HG03439 (cell line): ENCODE data around the gene NOMO2.
"Not testable (repeated sequence)": the region's sequence is repeated elsewhere in the genome, so short reads cannot be mapped to it uniquely, and the experiment has no call there.

Experiments used
- ATAC-seq: cut with Tn5 transposase; IDR thresholded peaks from one replicate; pipeline ENCODE4 v1.9.1; 2021; ENCODE audit warnings: mild to moderate bottlenecking, moderate library complexity; ENCODE audit not compliant: unreplicated experiment

NOMO2 gene

GRCh38 chr16:18521445-18522181 is 40.3 kb downstream of the NOMO2 start:
- not testable (repeated sequence) for ATAC-seq

- not testable (repeated sequence) for ATAC-seq
Observed at GRCh38 chr16:18518536-18519283, 43.2 kb downstream of the NOMO2 start.

- ATAC-seq, result not testable (repeated sequence)
Observed at GRCh38 chr16:18498430-18498829, 63.5 kb downstream of the NOMO2 start.

- ATAC-seq, result not testable (repeated sequence)
Observed at GRCh38 chr16:18497032-18497431, 64.9 kb downstream of the NOMO2 start.

GRCh38 chr16:18492118-18492897 is 69.6 kb downstream of the NOMO2 start:
- ATAC-seq, result not testable (repeated sequence)

GRCh38 chr16:18436025-18436424 is 125.9 kb downstream of the NOMO2 start:
- not testable (repeated sequence) for ATAC-seq

- ATAC-seq, result not testable (repeated sequence)
Observed at GRCh38 chr16:18415827-18416226, 146.1 kb downstream of the NOMO2 start.

GRCh38 chr16:18409532-18410293 is 152.2 kb downstream of the NOMO2 start:
- not testable (repeated sequence) for ATAC-seq

- peak; percentile 78 for ATAC-seq
Observed at GRCh38 chr16:18401851-18402657, 159.8 kb downstream of the NOMO2 start.

GRCh38 chr16:18401159-18401558 is 160.7 kb downstream of the NOMO2 start:
- not testable (repeated sequence) for ATAC-seq

- ATAC-seq, result not testable (repeated sequence)
Observed at GRCh38 chr16:18394363-18394762, 167.5 kb downstream of the NOMO2 start.

- ATAC-seq, result not testable (repeated sequence)
Observed at GRCh38 chr16:18387767-18388166, 174.1 kb downstream of the NOMO2 start.

GRCh38 chr16:18386517-18386916 is 175.4 kb downstream of the NOMO2 start:
- not testable (repeated sequence) for ATAC-seq

- not testable (repeated sequence) for ATAC-seq
Observed at GRCh38 chr16:18385285-18385684, 176.6 kb downstream of the NOMO2 start.

- not testable (repeated sequence) for ATAC-seq
Observed at GRCh38 chr16:18384869-18385268, 177.0 kb downstream of the NOMO2 start.

GRCh38 chr16:18384098-18384636 is 177.7 kb downstream of the NOMO2 start:
- not testable (repeated sequence) for ATAC-seq

- not testable (repeated sequence) for ATAC-seq
Observed at GRCh38 chr16:18382696-18383095, 179.2 kb downstream of the NOMO2 start.
